ENCODE results near the gene RBM14.

RBM14 gene

GRCh38 chr11:66626926-66627325, 10.5 kb downstream of the RBM14 start:
- DNase-seq (ENCODE audit: insufficient read length, low spot score) (no peak), FAIRE-seq (no peak)
- no peak for TF ChIP-seq CTCF (IDR thresholded peaks at IDR 0.05; ENCODE audit: insufficient read depth, missing control alignments)

- no peak for TF ChIP-seq CTCF (IDR thresholded peaks at IDR 0.05; ENCODE audit: insufficient read depth, missing control alignments)
- DNase-seq (ENCODE audit: insufficient read length, low spot score) (no peak), FAIRE-seq (no peak)
Measured at GRCh38 chr11:66628061-66628603, 11.7 kb downstream of the RBM14 start.

GRCh38 chr11:66629356-66629755, 12.9 kb downstream of the RBM14 start:
- DNase-seq (ENCODE audit: insufficient read length, low spot score) (no peak), FAIRE-seq (no peak)
- TF ChIP-seq CTCF (IDR thresholded peaks at IDR 0.05; ENCODE audit: insufficient read depth, missing control alignments), result no peak

DNA sequence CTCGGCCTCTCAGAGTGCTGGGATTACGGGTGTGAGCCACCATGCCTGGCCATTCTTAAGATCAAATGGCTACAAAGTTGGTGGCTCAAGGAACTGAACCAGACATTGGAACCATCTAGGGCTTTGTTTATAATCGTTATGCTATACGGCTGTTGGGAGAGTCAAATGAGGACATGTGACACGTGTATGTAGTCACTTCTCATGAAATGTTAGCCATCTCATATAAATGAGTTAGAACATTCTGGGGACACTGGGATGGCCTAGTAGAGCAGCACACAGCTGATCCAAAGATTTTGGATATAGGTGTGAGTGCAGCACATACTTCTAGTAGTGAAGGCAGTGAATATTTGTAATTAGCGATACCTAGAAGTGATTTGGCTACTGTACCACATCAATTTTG, 15.5 kb downstream of the RBM14 start:
- DNase-seq (ENCODE audit: insufficient read length, low spot score), result no peak

GRCh38 chr11:66632952-66633351, 16.5 kb downstream of the RBM14 start:
- DNase-seq (ENCODE audit: insufficient read length, low spot score), result no peak
- TF ChIP-seq CTCF (IDR thresholded peaks at IDR 0.05; ENCODE audit: insufficient read depth, missing control alignments), result no peak
- FAIRE-seq, result no peak

More for the DNA sequence above, 15.5 kb downstream of the RBM14 start:
- no peak for FAIRE-seq
- no peak for TF ChIP-seq CTCF (IDR thresholded peaks at IDR 0.05; ENCODE audit: insufficient read depth, missing control alignments)

DNA sequence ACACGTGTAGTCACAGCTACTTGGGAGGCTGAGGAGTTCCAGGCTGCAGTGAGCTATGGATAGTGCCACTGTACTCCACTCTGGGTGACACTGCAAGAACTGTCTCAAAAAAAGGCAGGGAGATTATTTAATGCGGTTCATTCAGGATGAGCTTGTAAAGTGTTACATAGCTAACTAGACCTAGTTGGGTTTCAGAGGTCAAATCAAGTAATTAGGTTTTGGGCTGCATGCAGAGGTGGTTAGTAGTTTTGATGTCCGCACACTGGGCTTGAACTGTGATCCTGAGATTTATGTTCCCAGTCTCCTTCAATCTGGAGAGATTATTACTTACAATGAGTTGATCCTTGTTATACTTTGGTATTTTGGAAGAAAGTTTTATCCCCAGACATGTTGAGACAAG, 20.0 kb downstream of the RBM14 start:
- FAIRE-seq (no peak), DNase-seq (ENCODE audit: insufficient read length, low spot score) (no peak)
- no peak for TF ChIP-seq CTCF (IDR thresholded peaks at IDR 0.05; ENCODE audit: insufficient read depth, missing control alignments)

GRCh38 chr11:66637557-66638176, 21.2 kb downstream of the RBM14 start:
- DNase-seq (ENCODE audit: insufficient read length, low spot score) (no peak), FAIRE-seq (no peak)
- no peak for TF ChIP-seq CTCF (IDR thresholded peaks at IDR 0.05; ENCODE audit: insufficient read depth, missing control alignments)
